Limb (tissue), 2 donors: ENCODE measurements around the gene MAGEF1.

Source experiments
- DNase-seq, 2 donors: peaks; one replicate each; pipeline ENCODE4 v3.0.0-alpha.2; 2016; ENCODE audit errors: extremely low spot score in 2 of 2

The MAGEF1 gene

GRCh38 chr3:184725176-184725719 lies 13.4 kb upstream of the MAGEF1 start:
- no peak for DNase-seq

- DNase-seq = no peak
Observed at GRCh38 chr3:184724699-184725098, 12.8 kb upstream of the MAGEF1 start.

GRCh38 chr3:184719709-184720108 lies 7.8 kb upstream of the MAGEF1 start:
- DNase-seq = no peak

GRCh38 chr3:184718431-184718830 lies 6.6 kb upstream of the MAGEF1 start:
- no peak for DNase-seq

- DNase-seq = peak in 1 of 2 donors; percentile 51
Observed at GRCh38 chr3:184717399-184717983, 5.6 kb upstream of the MAGEF1 start.

GRCh38 chr3:184716622-184717398 lies 4.9 kb upstream of the MAGEF1 start:
- DNase-seq = peak; percentile 62 to 84

- DNase-seq = no peak
Observed at GRCh38 chr3:184715943-184716621, 4.2 kb upstream of the MAGEF1 start.

GRCh38 chr3:184713521-184713920 lies 1.7 kb upstream of the MAGEF1 start:
- DNase-seq = no peak

- DNase-seq = no peak
Observed at GRCh38 chr3:184713040-184713355, 1.1 kb upstream of the MAGEF1 start.

- no peak for DNase-seq
Observed at GRCh38 chr3:184712248-184713039, 580 bp upstream of the MAGEF1 start.

- DNase-seq = peak in 1 of 2 donors; percentile 60
Observed at GRCh38 chr3:184710870-184711492, 883 bp downstream of the MAGEF1 start.

GRCh38 chr3:184703657-184704056 lies 8.2 kb downstream of the MAGEF1 start:
- DNase-seq = no peak

- no peak for DNase-seq
Observed at GRCh38 chr3:184700759-184701158, 11.1 kb downstream of the MAGEF1 start.

- DNase-seq = no peak
Observed at GRCh38 chr3:184697845-184698244, 14.0 kb downstream of the MAGEF1 start.

GRCh38 chr3:184696697-184697096 lies 15.2 kb downstream of the MAGEF1 start:
- peak; percentile 79 to 81 for DNase-seq

GRCh38 chr3:184694716-184695115 lies 17.1 kb downstream of the MAGEF1 start:
- no peak for DNase-seq

- no peak for DNase-seq
Observed at GRCh38 chr3:184694133-184694665, 17.7 kb downstream of the MAGEF1 start.

GRCh38 chr3:184693011-184693975 lies 18.6 kb downstream of the MAGEF1 start:
- peak; percentile 42 to 71 for DNase-seq

- DNase-seq = peak; percentile 84 to 90
Observed at GRCh38 chr3:184691397-184692231, 20.2 kb downstream of the MAGEF1 start.
